ENCODE measurements around the gene CEBPZ.
A peak's percentile ranks its signal among the peaks of the same experiment; 100 is the strongest.

Gene CEBPZ

GRCh38 chr2:37173741-37174140 lies 57.7 kb downstream of the CEBPZ start:
- TF ChIP-seq EZH2 (optimal IDR thresholded peaks at IDR 0.05; ENCODE audit: low read depth, low read length) (no peak), EZH2phosphoT487 (IDR thresholded peaks at IDR 0.05; ENCODE audit: low read length) (no peak)
- TF ChIP-seq, protein P1, sequence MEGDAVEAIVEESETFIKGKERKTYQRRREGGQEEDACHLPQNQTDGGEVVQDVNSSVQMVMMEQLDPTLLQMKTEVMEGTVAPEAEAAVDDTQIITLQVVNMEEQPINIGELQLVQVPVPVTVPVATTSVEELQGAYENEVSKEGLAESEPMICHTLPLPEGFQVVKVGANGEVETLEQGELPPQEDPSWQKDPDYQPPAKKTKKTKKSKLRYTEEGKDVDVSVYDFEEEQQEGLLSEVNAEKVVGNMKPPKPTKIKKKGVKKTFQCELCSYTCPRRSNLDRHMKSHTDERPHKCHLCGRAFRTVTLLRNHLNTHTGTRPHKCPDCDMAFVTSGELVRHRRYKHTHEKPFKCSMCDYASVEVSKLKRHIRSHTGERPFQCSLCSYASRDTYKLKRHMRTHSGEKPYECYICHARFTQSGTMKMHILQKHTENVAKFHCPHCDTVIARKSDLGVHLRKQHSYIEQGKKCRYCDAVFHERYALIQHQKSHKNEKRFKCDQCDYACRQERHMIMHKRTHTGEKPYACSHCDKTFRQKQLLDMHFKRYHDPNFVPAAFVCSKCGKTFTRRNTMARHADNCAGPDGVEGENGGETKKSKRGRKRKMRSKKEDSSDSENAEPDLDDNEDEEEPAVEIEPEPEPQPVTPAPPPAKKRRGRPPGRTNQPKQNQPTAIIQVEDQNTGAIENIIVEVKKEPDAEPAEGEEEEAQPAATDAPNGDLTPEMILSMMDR (IDR thresholded peaks at IDR 0.05; ENCODE audit: low read length): no peak
- DNase-seq: no peak
- no peak overlapping the region for H3K4me3 ChIP-seq (ENCODE audit: low read length)
- no peak overlapping the region for H3K27ac ChIP-seq (ENCODE audit: low read length)
- no peak overlapping the region for H2AFZ ChIP-seq (ENCODE audit: low read length)
- H3K9me2 ChIP-seq (replicated peaks; ENCODE audit: insufficient read depth, low read length): no peaks in the 10 kb centered on the region
- no peaks in the 10 kb centered on the region for H3K27me3 ChIP-seq (replicated peaks; ENCODE audit: insufficient read depth, low read length)
- no peaks in the 10 kb centered on the region for H3K9me3 ChIP-seq (replicated peaks; ENCODE audit: insufficient read depth, low read length)
- no peaks in the 10 kb centered on the region for H4K20me1 ChIP-seq (ENCODE audit: insufficient read depth, low read length)
- H3K4me2 ChIP-seq (ENCODE audit: low read depth, low read length): no peak overlapping the region
- no peaks in the 10 kb centered on the region for H3K4me1 ChIP-seq (ENCODE audit: low read length)
- H3K79me2 ChIP-seq (ENCODE audit: low read length): no peaks in the 10 kb centered on the region
- H3F3A ChIP-seq (ENCODE audit: insufficient read depth, low read length): no peaks in the 10 kb centered on the region
- no peaks in the 10 kb centered on the region for H3K36me3 ChIP-seq (replicated peaks; ENCODE audit: insufficient read depth, low read length)
- H3K9ac ChIP-seq (ENCODE audit: low read length): no peak overlapping the region

GRCh38 chr2:37171624-37171950 lies 59.8 kb downstream of the CEBPZ start:
- Histone ChIP-seq H3K9me2 (replicated peaks; ENCODE audit: insufficient read depth, low read length) (no peaks in the 10 kb centered on the region), H2AFZ (ENCODE audit: low read length) (no peak overlapping the region), H4K20me1 (ENCODE audit: insufficient read depth, low read length) (no peaks in the 10 kb centered on the region), H3K36me3 (replicated peaks; ENCODE audit: insufficient read depth, low read length) (no peaks in the 10 kb centered on the region), H3K27ac (ENCODE audit: low read length) (no peak overlapping the region), H3K4me3 (ENCODE audit: low read length) (no peak overlapping the region), H3F3A (ENCODE audit: insufficient read depth, low read length) (no peaks in the 10 kb centered on the region), H3K4me1 (ENCODE audit: low read length) (no peaks in the 10 kb centered on the region), H3K9me3 (replicated peaks; ENCODE audit: insufficient read depth, low read length) (no peaks in the 10 kb centered on the region), H3K9ac (ENCODE audit: low read length) (no peak overlapping the region), H3K4me2 (ENCODE audit: low read depth, low read length) (no peak overlapping the region), H3K27me3 (replicated peaks; ENCODE audit: insufficient read depth, low read length) (no peaks in the 10 kb centered on the region), H3K79me2 (ENCODE audit: low read length) (no peaks in the 10 kb centered on the region)
- DNase-seq: no peak
- no peak for TF ChIP-seq EZH2phosphoT487 (IDR thresholded peaks at IDR 0.05; ENCODE audit: low read length)
- TF ChIP-seq, protein P1 (IDR thresholded peaks at IDR 0.05; ENCODE audit: low read length): no peak

DNA sequence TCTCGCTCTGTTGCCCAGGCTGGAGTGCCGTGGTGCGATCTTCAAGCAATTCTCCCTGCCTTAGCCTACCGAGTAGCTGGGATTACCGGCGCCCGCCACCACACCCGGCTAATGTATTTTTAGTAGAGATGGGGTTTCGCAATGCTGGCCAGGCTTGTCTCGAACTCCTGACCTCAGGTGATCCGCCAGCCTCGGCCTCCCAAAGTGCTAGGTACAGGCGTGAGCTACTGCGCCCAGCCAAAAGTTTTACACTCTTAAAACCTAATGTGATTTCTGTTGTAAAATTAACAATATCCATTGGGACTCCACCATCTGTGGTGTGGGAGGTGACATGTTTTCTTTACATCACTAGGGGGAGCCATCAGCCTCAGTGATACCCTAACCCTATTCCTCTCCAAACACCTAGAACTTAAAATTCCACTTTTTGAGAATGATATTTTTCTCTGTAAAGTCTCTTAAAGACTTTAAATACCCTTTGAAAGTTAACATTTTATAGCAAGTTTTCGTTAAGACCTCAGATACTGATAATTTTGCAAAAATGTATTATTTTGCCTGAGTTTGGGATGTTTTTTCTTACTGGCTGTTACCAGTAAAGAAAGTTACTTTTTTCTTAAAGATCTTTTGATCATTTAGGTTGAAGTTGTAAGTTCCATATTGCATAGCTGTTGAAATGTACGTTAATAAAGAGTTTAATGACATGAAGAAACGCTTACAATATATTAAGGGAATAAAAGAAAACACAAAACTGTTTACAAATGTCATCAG lies 63.0 kb downstream of the CEBPZ start:
- no peaks in the 10 kb centered on the region for H3K27me3 ChIP-seq (replicated peaks; ENCODE audit: insufficient read depth, low read length)
- H3K9me2 ChIP-seq (replicated peaks; ENCODE audit: insufficient read depth, low read length): no peaks in the 10 kb centered on the region
- H3K4me2 ChIP-seq (ENCODE audit: low read depth, low read length): no peak overlapping the region
- H3F3A ChIP-seq (ENCODE audit: insufficient read depth, low read length): no peaks in the 10 kb centered on the region
- no peak overlapping the region for H3K27ac ChIP-seq (ENCODE audit: low read length)
- no peak overlapping the region for H3K9ac ChIP-seq (ENCODE audit: low read length)
- DNase-seq: peak; percentile 51
- H3K4me1 ChIP-seq (ENCODE audit: low read length): no peaks in the 10 kb centered on the region
- no peaks in the 10 kb centered on the region for H3K36me3 ChIP-seq (replicated peaks; ENCODE audit: insufficient read depth, low read length)
- no peaks in the 10 kb centered on the region for H4K20me1 ChIP-seq (ENCODE audit: insufficient read depth, low read length)
- H3K79me2 ChIP-seq (ENCODE audit: low read length): no peaks in the 10 kb centered on the region
- no peak overlapping the region for H3K4me3 ChIP-seq (ENCODE audit: low read length)
- H2AFZ ChIP-seq (ENCODE audit: low read length): no peak overlapping the region
- no peak for TF ChIP-seq EZH2phosphoT487 (IDR thresholded peaks at IDR 0.05; ENCODE audit: low read length)
- no peak for TF ChIP-seq EZH2 (optimal IDR thresholded peaks at IDR 0.05; ENCODE audit: low read depth, low read length)
- TF ChIP-seq, protein P1 (IDR thresholded peaks at IDR 0.05; ENCODE audit: low read length): peak; percentile 75
- H3K9me3 ChIP-seq (replicated peaks; ENCODE audit: insufficient read depth, low read length): no peaks in the 10 kb centered on the region
